ENCODE measurements around the gene OMA1.

Gene OMA1

DNA sequence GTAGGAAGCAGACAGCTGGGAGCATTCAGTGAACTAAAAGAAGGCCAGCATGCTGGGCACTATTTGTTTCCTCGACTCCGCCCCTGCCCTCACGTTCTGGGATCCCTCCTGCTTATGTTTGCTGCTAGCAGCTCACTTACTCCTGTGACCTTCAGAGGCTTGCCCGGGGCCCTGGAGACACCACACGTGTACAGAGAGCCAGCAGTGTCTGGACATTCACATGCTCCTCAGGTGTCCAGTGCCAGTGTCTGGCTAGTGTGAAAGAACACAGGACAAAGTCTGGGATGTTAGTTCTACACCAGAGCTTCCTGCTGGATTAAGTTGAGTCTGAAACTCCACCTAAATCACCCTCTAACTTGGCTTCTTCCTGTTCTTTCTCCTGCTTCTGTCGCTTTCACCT, 108.1 kb downstream of the OMA1 start:
- TF ChIP-seq ZFP30 (CRISPR knock-in tag; IDR thresholded peaks at IDR 0.05) (no peak), GLIS3 (CRISPR knock-in tag; IDR thresholded peaks at IDR 0.05) (no peak), TCF4 (CRISPR knock-in tag; IDR thresholded peaks at IDR 0.05; ENCODE audit: borderline replicate concordance) (no peak), BACH2 (CRISPR knock-in tag; IDR thresholded peaks at IDR 0.05; ENCODE audit: borderline replicate concordance) (no peak), ESRRG (CRISPR knock-in tag; IDR thresholded peaks at IDR 0.05) (no peak), ISL1 (CRISPR knock-in tag; IDR thresholded peaks at IDR 0.05) (no peak), ZC3H10 (CRISPR knock-in tag; IDR thresholded peaks at IDR 0.05) (no peak), ZNF565 (CRISPR knock-in tag; conservative IDR thresholded peaks at IDR 0.05; ENCODE audit: low read depth) (no peak), ARNTL (CRISPR knock-in tag; IDR thresholded peaks at IDR 0.05; ENCODE audit: borderline replicate concordance, low read depth) (no peak), ZNF70 (CRISPR knock-in tag; IDR thresholded peaks at IDR 0.05) (no peak), CSDC2 (CRISPR knock-in tag; IDR thresholded peaks at IDR 0.05) (no peak), PPARA (CRISPR knock-in tag; IDR thresholded peaks at IDR 0.05; ENCODE audit: borderline replicate concordance) (no peak), ZFP3 (CRISPR knock-in tag; IDR thresholded peaks at IDR 0.05) (no peak)
- TF ChIP-seq, protein P1, sequence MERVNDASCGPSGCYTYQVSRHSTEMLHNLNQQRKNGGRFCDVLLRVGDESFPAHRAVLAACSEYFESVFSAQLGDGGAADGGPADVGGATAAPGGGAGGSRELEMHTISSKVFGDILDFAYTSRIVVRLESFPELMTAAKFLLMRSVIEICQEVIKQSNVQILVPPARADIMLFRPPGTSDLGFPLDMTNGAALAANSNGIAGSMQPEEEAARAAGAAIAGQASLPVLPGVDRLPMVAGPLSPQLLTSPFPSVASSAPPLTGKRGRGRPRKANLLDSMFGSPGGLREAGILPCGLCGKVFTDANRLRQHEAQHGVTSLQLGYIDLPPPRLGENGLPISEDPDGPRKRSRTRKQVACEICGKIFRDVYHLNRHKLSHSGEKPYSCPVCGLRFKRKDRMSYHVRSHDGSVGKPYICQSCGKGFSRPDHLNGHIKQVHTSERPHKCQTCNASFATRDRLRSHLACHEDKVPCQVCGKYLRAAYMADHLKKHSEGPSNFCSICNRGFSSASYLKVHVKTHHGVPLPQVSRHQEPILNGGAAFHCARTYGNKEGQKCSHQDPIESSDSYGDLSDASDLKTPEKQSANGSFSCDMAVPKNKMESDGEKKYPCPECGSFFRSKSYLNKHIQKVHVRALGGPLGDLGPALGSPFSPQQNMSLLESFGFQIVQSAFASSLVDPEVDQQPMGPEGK (CRISPR knock-in tag; IDR thresholded peaks at IDR 0.05; ENCODE audit: borderline replicate concordance) = no peak
- TF ChIP-seq, protein P2, sequence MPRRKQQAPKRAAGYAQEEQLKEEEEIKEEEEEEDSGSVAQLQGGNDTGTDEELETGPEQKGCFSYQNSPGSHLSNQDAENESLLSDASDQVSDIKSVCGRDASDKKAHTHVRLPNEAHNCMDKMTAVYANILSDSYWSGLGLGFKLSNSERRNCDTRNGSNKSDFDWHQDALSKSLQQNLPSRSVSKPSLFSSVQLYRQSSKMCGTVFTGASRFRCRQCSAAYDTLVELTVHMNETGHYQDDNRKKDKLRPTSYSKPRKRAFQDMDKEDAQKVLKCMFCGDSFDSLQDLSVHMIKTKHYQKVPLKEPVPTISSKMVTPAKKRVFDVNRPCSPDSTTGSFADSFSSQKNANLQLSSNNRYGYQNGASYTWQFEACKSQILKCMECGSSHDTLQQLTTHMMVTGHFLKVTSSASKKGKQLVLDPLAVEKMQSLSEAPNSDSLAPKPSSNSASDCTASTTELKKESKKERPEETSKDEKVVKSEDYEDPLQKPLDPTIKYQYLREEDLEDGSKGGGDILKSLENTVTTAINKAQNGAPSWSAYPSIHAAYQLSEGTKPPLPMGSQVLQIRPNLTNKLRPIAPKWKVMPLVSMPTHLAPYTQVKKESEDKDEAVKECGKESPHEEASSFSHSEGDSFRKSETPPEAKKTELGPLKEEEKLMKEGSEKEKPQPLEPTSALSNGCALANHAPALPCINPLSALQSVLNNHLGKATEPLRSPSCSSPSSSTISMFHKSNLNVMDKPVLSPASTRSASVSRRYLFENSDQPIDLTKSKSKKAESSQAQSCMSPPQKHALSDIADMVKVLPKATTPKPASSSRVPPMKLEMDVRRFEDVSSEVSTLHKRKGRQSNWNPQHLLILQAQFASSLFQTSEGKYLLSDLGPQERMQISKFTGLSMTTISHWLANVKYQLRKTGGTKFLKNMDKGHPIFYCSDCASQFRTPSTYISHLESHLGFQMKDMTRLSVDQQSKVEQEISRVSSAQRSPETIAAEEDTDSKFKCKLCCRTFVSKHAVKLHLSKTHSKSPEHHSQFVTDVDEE (CRISPR knock-in tag; IDR thresholded peaks at IDR 0.05) = no peak
- no peak for ATAC-seq

DNA sequence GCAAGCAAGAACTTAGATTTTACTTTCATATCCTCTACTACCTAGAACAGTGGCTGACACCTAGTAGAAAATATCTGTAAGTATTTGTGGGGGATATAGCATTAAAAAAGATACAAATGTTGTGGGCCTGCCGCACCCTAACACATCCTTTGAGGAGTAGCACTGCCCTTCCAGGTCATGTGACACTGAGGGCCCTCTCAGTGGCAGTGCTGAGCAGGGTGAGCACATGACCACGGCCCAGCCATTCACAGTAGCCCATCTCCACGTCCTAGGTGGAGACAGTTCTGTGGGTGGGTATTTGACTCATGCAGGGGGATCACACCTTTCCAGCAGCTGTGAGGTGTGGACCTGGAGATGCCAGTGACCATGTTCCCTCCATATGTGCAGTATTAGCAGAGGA, 108.9 kb downstream of the OMA1 start:
- no peak for ATAC-seq
- no peak for TF ChIP-seq ARNTL (CRISPR knock-in tag; IDR thresholded peaks at IDR 0.05; ENCODE audit: borderline replicate concordance, low read depth)
- no peak for TF ChIP-seq PPARA (CRISPR knock-in tag; IDR thresholded peaks at IDR 0.05; ENCODE audit: borderline replicate concordance)
- TF ChIP-seq ZNF565 (CRISPR knock-in tag; conservative IDR thresholded peaks at IDR 0.05; ENCODE audit: low read depth) = no peak
- no peak for TF ChIP-seq ESRRG (CRISPR knock-in tag; IDR thresholded peaks at IDR 0.05)
- TF ChIP-seq, protein P3, sequence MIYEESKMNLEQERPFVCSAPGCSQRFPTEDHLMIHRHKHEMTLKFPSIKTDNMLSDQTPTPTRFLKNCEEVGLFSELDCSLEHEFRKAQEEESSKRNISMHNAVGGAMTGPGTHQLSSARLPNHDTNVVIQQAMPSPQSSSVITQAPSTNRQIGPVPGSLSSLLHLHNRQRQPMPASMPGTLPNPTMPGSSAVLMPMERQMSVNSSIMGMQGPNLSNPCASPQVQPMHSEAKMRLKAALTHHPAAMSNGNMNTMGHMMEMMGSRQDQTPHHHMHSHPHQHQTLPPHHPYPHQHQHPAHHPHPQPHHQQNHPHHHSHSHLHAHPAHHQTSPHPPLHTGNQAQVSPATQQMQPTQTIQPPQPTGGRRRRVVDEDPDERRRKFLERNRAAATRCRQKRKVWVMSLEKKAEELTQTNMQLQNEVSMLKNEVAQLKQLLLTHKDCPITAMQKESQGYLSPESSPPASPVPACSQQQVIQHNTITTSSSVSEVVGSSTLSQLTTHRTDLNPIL (CRISPR knock-in tag; IDR thresholded peaks at IDR 0.05; ENCODE audit: low read depth) = no peak
- TF ChIP-seq ZNF70 (CRISPR knock-in tag; IDR thresholded peaks at IDR 0.05) = no peak
- TF ChIP-seq, protein P2 (CRISPR knock-in tag; IDR thresholded peaks at IDR 0.05) = no peak
- TF ChIP-seq, protein P1 (CRISPR knock-in tag; IDR thresholded peaks at IDR 0.05; ENCODE audit: borderline replicate concordance) = no peak
- no peak for TF ChIP-seq TOX (CRISPR knock-in tag; IDR thresholded peaks at IDR 0.05; ENCODE audit: borderline replicate concordance)
- TF ChIP-seq ZNF8 (CRISPR knock-in tag; IDR thresholded peaks at IDR 0.05) = no peak
- no peak for TF ChIP-seq BACH2 (CRISPR knock-in tag; IDR thresholded peaks at IDR 0.05; ENCODE audit: borderline replicate concordance)
- no peak for TF ChIP-seq ZFP3 (CRISPR knock-in tag; IDR thresholded peaks at IDR 0.05)
- TF ChIP-seq CSDC2 (CRISPR knock-in tag; IDR thresholded peaks at IDR 0.05) = no peak
- no peak for TF ChIP-seq GLIS3 (CRISPR knock-in tag; IDR thresholded peaks at IDR 0.05)
